Caki2 (cell line): ENCODE results near the gene ARNT2. TPM values are rescaled to one million over a fixed set of nuclear protein-coding genes. Genes with fewer than 3 reads are reported as not detected.

Experiments
- DNase-seq: peaks from one replicate; pipeline ENCODE4 v3.0.0-alpha.2; 2015; ENCODE audit warnings: low read depth
- in situ Hi-C: cut with HindIII; loops from 2 replicates; pipeline ENCODE4 v1.10.0; 2016; ENCODE audit warnings: low sequenced_read_pairs, low pct_unique_long_range_greater_than_20kb, mixed read lengths
- total RNA-seq: library from RNA; depleted of rRNA; stranded (reverse); fragments of >200 nt; shearing (Covaris generic); gene quantifications from 2 replicates; pipeline ENCODE4 v1.2.3, GENCODE V29; 2014; ENCODE audit warnings: low replicate concordance

The ARNT2 gene
- total RNA-seq, 1 experiment from 2014 or later, result 26.3 TPM

GRCh38 chr15:80550219-80550907 lies 146.2 kb downstream of the ARNT2 start:
- in situ Hi-C loops, result no loop called here
- no peak for DNase-seq

GRCh38 chr15:80550908-80551260 lies 146.7 kb downstream of the ARNT2 start:
- DNase-seq, result no peak
- in situ Hi-C loops, result no loop called here

GRCh38 chr15:80551348-80551747 lies 147.2 kb downstream of the ARNT2 start:
- in situ Hi-C loops, result no loop called here

GRCh38 chr15:80554560-80554959 lies 150.4 kb downstream of the ARNT2 start:
- in situ Hi-C loops, result no loop called here
- DNase-seq, result no peak

More at GRCh38 chr15:80551348-80551747, 147.2 kb downstream of the ARNT2 start:
- no peak for DNase-seq

GRCh38 chr15:80556694-80557367 lies 152.6 kb downstream of the ARNT2 start:
- in situ Hi-C loops, result no loop called here
- DNase-seq, result no peak

- DNase-seq, result no peak
- in situ Hi-C loops, result no loop called here
Measured at GRCh38 chr15:80557441-80558234, 153.5 kb downstream of the ARNT2 start.

- no peak for DNase-seq
- in situ Hi-C loops, result no loop called here
Measured at GRCh38 chr15:80558631-80559319, 154.6 kb downstream of the ARNT2 start.

GRCh38 chr15:80559320-80559693 lies 155.1 kb downstream of the ARNT2 start:
- no peak for DNase-seq
- in situ Hi-C loops, result no loop called here

- DNase-seq, result no peak
Measured at GRCh38 chr15:80559761-80560160, 155.6 kb downstream of the ARNT2 start.

GRCh38 chr15:80560601-80561400 lies 156.6 kb downstream of the ARNT2 start:
- in situ Hi-C loops, result no loop called here
- no peak for DNase-seq

More at GRCh38 chr15:80559761-80560160, 155.6 kb downstream of the ARNT2 start:
- in situ Hi-C loops, result no loop called here

GRCh38 chr15:80561500-80561899 lies 157.3 kb downstream of the ARNT2 start:
- in situ Hi-C loops, result no loop called here
- no peak for DNase-seq

GRCh38 chr15:80562033-80562432 lies 157.9 kb downstream of the ARNT2 start:
- in situ Hi-C loops, result no loop called here
- DNase-seq, result no peak

GRCh38 chr15:80562846-80563245 lies 158.7 kb downstream of the ARNT2 start:
- in situ Hi-C loops, result no loop called here
- no peak for DNase-seq

- in situ Hi-C loops, result no loop called here
- no peak for DNase-seq
Measured at GRCh38 chr15:80563372-80563997, 159.3 kb downstream of the ARNT2 start.

- in situ Hi-C loops, result no loop called here
- no peak for DNase-seq
Measured at GRCh38 chr15:80564056-80564455, 159.9 kb downstream of the ARNT2 start.

GRCh38 chr15:80565398-80565797 lies 161.2 kb downstream of the ARNT2 start:
- in situ Hi-C loops, result no loop called here
- DNase-seq, result no peak

- no peak for DNase-seq
- in situ Hi-C loops, result no loop called here
Measured at GRCh38 chr15:80565988-80566387, 161.8 kb downstream of the ARNT2 start.
